T-helper 22 cell (primary cell): ENCODE measurements around the gene CDC45.
"Not testable (repeated sequence)": the region's sequence is repeated elsewhere in the genome, so short reads cannot be mapped to it uniquely, and the experiment has no call there.

Experiments
- DNase-seq: peaks from one replicate; pipeline ENCODE4 v3.0.0-alpha.2; 2020; ENCODE audit warnings: low read depth

The CDC45 gene, protein sequence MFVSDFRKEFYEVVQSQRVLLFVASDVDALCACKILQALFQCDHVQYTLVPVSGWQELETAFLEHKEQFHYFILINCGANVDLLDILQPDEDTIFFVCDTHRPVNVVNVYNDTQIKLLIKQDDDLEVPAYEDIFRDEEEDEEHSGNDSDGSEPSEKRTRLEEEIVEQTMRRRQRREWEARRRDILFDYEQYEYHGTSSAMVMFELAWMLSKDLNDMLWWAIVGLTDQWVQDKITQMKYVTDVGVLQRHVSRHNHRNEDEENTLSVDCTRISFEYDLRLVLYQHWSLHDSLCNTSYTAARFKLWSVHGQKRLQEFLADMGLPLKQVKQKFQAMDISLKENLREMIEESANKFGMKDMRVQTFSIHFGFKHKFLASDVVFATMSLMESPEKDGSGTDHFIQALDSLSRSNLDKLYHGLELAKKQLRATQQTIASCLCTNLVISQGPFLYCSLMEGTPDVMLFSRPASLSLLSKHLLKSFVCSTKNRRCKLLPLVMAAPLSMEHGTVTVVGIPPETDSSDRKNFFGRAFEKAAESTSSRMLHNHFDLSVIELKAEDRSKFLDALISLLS

DNA sequence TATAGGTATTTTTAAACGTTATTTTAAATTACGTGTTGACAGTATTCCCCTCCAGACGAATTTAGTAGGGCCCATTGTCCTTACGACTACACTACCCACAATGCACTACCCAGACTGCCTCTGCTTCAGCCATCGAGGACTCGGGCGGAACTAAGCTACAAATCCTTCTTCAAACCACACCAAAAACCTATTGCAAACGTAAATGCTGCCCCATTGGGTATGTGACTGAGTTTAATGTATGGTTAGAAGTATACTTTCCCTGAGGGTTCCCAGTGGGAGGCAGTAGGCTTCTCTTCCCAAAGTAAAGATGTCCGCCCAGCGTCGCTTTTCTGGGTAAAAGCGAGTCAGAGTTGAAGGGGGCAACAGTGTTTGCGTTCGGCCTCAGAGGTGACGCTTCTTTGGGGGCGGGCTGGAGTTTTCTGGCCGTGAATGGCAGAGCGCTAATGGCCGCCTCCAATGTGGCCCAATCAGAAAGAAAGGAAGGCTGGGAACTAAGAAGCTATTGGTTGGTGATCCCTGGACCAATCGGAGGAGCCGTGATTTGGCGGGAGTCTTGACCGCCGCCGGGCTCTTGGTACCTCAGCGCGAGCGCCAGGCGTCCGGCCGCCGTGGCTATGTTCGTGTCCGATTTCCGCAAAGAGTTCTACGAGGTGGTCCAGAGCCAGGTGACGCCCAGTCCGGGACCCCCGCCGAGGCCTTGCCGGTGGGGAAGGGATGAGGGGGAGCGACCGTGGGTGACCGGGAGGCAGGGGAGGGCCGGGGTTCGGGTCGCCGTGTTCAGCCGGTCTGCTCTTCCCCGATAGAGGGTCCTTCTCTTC lies at the start of gene CDC45:
Gene CDC45 (plus strand): TSS at position 566 of the 818 bp plus-strand sequence. CDS start 49 bp downstream, at position 615.
- peak; percentile 92 for DNase-seq

- peak; percentile 25 for DNase-seq
Measured at GRCh38 chr22:19429950-19430889, 49.5 kb upstream of the CDC45 start.

GRCh38 chr22:19430890-19431541 lies 48.7 kb upstream of the CDC45 start:
- DNase-seq = no peak

GRCh38 chr22:19431649-19432132 lies 48.0 kb upstream of the CDC45 start, which contains the start of gene HIRA:
Gene HIRA, minus strand, starts transcription at chr22:19431733. Its CDS starts 257 bp downstream, at chr22:19431476.
- peak; percentile 68 for DNase-seq

- DNase-seq = peak; percentile 70
Measured at GRCh38 chr22:19432133-19432851, 47.4 kb upstream of the CDC45 start, which contains the start of gene MRPL40. Gene MRPL40, plus strand, starts transcription at chr22:19432545. Its CDS starts 10 bp downstream, at chr22:19432555.

GRCh38 chr22:19434401-19434800 lies 45.3 kb upstream of the CDC45 start:
- DNase-seq = no peak

DNA sequence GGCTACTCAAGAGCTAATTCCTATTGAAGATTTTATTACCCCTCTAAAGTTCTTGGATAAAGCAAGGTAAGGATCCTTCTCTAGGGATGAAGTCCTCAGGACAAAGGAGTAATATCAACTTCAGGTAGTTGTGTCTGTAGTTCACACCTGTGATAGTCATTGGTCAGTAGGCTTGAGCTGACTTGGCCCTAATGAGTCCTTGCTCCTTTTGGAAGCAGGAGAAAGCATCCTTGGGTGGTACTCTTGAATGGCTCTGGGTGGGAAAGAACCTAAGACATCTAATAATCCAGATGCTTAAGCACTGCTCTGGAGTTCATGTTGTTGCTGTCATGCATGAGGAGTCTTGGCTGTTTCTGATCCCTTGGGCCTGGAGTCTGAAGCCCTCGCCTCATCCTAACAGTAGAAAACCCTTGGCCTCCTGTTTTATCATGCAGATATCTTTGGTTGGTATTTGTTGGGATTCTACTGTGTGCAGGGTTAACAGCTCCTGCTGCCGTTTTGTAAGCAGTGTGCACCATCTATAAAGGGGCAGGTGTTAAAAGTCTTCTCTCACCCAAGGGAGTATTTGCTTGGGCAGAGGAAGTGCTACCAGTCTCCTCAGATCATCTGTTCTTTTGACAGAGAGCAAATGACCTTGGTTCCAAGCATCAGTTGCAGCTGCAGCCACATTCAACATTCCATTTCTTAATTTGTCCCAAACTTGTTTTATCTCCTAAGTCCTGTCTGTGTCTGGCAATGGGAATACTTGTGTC lies 44.7 kb upstream of the CDC45 start:
- DNase-seq = no peak

DNA sequence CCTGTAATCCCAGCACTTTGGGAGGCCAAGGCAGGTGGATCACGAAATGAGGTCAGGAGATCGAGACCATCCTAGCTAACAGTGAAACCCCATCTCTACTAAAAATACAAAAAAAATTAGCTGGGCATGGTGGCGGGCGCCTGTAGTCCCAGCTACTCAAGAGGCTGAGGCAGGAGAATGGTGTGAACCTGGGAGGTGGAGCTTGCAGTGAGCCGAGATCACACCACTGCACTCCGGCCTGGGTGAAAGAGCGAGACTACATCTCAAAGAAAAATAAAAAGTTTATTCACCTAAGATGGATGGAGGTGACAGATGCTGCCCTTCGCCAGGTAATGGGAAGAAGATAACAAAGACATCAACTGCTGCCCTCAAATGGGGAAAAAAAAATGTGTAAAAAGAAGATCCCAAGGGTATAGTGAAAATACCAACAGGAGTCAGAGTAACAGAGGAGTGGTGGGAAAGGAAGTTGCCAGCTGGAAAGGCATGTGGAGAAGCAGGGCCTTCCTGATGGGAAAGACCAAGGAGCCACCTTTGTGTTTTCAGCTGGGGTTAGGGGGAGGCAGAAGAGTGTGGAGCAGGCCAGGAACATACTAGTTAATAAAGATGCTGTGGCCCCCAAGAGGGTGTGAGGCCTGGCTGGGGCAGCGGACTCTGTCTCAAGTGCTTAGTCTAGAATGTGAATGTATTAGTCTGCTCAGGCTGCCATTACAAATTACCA lies 43.1 kb upstream of the CDC45 start:
- DNase-seq = not testable (repeated sequence)

DNA sequence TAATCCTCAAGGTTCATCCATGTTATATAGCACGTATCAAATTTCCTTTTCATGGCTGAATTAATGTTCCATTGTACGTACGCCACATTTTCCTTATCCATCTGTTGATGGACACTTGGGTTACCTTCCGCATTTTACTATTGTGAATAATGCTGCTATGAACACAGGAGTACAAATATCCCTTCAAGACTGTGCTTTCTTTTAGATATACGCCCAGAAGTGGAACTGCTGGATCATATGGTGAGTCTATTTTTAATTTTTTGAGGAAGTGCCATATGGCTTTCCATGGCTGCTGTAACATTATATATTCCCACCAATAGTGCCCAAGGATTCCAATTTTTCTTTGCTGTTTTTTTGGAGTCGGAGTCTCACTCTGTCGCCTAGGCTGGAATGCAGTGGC lies 41.4 kb upstream of the CDC45 start:
- DNase-seq = no peak

DNA sequence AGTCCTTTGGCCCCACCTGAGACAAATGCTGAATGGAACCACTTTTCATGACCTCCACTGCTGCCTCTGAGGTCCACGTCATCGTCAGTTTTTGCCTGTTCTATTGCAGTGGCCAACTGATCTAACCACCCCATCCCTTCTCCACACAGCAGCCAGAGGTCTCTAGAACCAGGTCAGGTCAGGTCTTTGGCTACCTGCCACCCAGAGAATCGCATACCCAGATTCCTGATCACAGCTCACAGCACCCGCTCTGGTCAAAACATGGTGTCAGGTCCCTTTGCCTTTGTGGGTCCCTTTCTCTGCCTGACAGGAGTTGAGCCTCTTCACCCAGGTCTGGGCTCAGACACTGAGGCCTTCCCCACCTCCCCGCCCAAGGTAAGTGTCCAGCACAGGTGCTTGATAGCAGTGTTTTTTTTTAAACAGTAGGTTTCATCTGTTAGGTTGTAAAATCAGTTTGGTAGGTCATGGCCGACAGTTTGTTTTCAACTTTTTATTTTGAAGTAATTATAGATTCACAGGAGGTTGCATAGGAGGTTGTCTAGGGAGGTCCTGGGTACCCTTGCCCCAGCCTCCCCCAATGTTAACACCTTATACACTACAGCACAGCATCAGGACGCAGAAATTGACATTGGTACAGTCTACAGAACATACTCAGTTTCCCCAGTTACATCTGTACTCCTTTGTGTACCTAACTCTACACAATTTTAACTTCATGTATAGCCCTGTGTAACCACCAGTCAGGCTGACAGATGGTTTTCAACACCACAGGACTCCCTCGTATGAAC lies 39.1 kb upstream of the CDC45 start:
- no peak for DNase-seq

DNA sequence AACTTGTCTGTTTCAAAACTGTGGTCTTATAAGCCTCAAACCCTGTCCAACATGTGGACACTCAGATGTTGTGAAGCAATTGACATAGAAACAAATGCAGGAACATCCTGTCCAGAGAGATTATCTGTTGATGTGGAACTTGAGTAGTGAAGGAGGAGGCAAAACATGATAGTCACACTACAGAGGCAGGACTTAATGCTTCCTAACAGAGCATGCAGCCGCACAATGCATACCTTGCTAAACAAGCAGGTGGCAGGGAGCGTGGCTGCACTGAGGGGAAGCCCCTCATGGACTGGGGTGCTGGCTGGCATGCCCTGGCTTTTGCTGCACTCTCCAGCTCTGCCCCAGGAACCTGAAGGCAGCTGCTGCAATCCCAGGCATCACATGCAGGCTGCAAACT lies 37.6 kb upstream of the CDC45 start:
- no peak for DNase-seq

GRCh38 chr22:19443544-19444211 lies 36.0 kb upstream of the CDC45 start:
- DNase-seq = no peak

- DNase-seq = not testable (repeated sequence)
Measured at GRCh38 chr22:19445279-19445982, 34.3 kb upstream of the CDC45 start.

- DNase-seq = no peak
Measured at GRCh38 chr22:19446603-19447329, 33.0 kb upstream of the CDC45 start.

- peak; percentile 88 for DNase-seq
Measured at GRCh38 chr22:19447330-19448075, 32.2 kb upstream of the CDC45 start, which contains the start of gene C22orf39. Gene C22orf39, minus strand, starts transcription at chr22:19447711. Its CDS starts 23 bp downstream, at chr22:19447688.
